OCI-LY7 (cell line): Measurements from ENCODE around the gene C11orf54. TPM values are rescaled to one million over a fixed set of nuclear protein-coding genes. Genes with fewer than 3 reads are reported as not detected.

Experiments used
- BruUV-seq: library from RNA; stranded (reverse); fragments of 400-500 nt; replicated peaks from 2 replicates; lab custom pipeline; 2021; lab: Mats Ljungman, UMichigan
- CTCF ChIA-PET: fragments of 300-600 bp; sonication (Branson Sonifier 250); formaldehyde crosslinking; loops from one replicate; lab custom pipeline; 2022; ENCODE audit warnings: antibody characterized with exemption; ENCODE audit not compliant: unreplicated experiment; lab: Charles Lee
- POLR2A ChIA-PET: fragments of 300-600 bp; sonication (Branson Sonifier 250); formaldehyde crosslinking; loops from one replicate; lab custom pipeline; 2022; ENCODE audit warnings: antibody characterized with exemption; lab: Charles Lee
- DNase-seq: peaks from one replicate; pipeline ENCODE4 v3.0.0-alpha.2; 2015; ENCODE audit warnings: low spot score
- H2AFZ ChIP-seq: fragments of 200-600 bp; sonication (generic), shearing (Covaris generic); 2 replicates; pipeline ENCODE4 v1.6.1; 2014; ENCODE audit warnings: mild to moderate bottlenecking, antibody characterized with exemption, low read length, moderate library complexity
- H3K27ac ChIP-seq: fragments of 200-600 bp; sonication (generic); 2 replicates; pipeline ENCODE4 v1.5.1; 2014; ENCODE audit warnings: mixed run types, low read depth, mild to moderate bottlenecking, moderate library complexity, low read length, inconsistent platforms; ENCODE audit not compliant: poor library complexity, severe bottlenecking
- H3K36me3 ChIP-seq: fragments of 200-600 bp; sonication (generic); 2 replicates; pipeline ENCODE4 v1.6.1; 2014; ENCODE audit warnings: mild to moderate bottlenecking, antibody characterized with exemption, low read length, moderate library complexity, mixed read lengths; ENCODE audit not compliant: insufficient read depth
- H3K4me1 ChIP-seq: fragments of 200-600 bp; sonication (generic); 2 replicates; pipeline ENCODE4 v1.5.1; 2014; ENCODE audit warnings: mild to moderate bottlenecking, low read length; ENCODE audit not compliant: insufficient read depth, poor library complexity, severe bottlenecking
- H3K4me2 ChIP-seq: fragments of 200-600 bp; sonication (generic); 2 replicates; pipeline ENCODE4 v1.6.1; 2014; ENCODE audit warnings: mild to moderate bottlenecking, low read length
- H3K4me3 ChIP-seq: fragments of 200-600 bp; sonication (generic); 2 replicates; pipeline ENCODE4 v1.5.1; 2014; ENCODE audit warnings: mild to moderate bottlenecking, low read depth, low read length; ENCODE audit not compliant: poor library complexity, severe bottlenecking
- H3K79me2 ChIP-seq: fragments of 200-600 bp; sonication (generic); 2 replicates; pipeline ENCODE4 v1.6.1; 2016; ENCODE audit warnings: low read depth, mild to moderate bottlenecking, low read length, moderate library complexity, mixed read lengths; ENCODE audit not compliant: insufficient read depth
- H3K9me2 ChIP-seq: fragments of 200-600 bp; sonication (generic); 2 replicates; pipeline ENCODE4 v1.6.1; 2016; ENCODE audit warnings: mild to moderate bottlenecking, low read length, mixed read lengths; ENCODE audit not compliant: insufficient read depth
- H3K9me3 ChIP-seq: fragments of 200-600 bp; sonication (generic); 2 replicates; pipeline ENCODE4 v1.6.1; 2014; ENCODE audit warnings: mild to moderate bottlenecking, mixed run types, low read length, mixed read lengths
- H4K20me1 ChIP-seq: fragments of 200-600 bp; sonication (generic); 2 replicates; pipeline ENCODE4 v1.6.1; 2014; ENCODE audit warnings: mild to moderate bottlenecking, antibody characterized with exemption, low read length, moderate library complexity, mixed read lengths; ENCODE audit not compliant: insufficient read depth
- CTCF ChIP-seq: fragments of 200-600 bp; sonication (generic); conservative IDR thresholded peaks from 2 replicates; pipeline ENCODE4 v1.5.1; 2014; ENCODE audit warnings: mild to moderate bottlenecking, antibody characterized with exemption, low read length, moderate library complexity, mixed read lengths
- EZH2phosphoT487 ChIP-seq: fragments of 200-600 bp; sonication (generic); IDR thresholded peaks from 2 replicates; pipeline ENCODE4 v1.6.1; 2018; ENCODE audit warnings: low read depth, borderline replicate concordance, mild to moderate bottlenecking, mixed run types, antibody characterized with exemption, low read length, moderate library complexity, mixed read lengths
- intact Hi-C: fragments of 100-400 bp; cut with micrococcal nuclease; formaldehyde crosslinking; loops from one replicate; pipeline ENCODE4 v1.10.0; 2022; ENCODE audit not compliant: unreplicated experiment
- total RNA-seq, 2 experiments: library from RNA; depleted of rRNA in 1 of 2; stranded (reverse); fragments of >200 nt in 1 of 2; shearing (Covaris generic) in 1 of 2; gene quantifications; 2 replicates each; pipeline ENCODE4 v1.2.3, GENCODE V29; 2014 to 2022

Gene C11orf54
- total RNA-seq, 2 experiments from 2014 or later: 29.5 to 35.5 TPM

- CTCF ChIA-PET: no interaction called here
- peaks cover 96% of the 10 kb centered on the region for H3K36me3 ChIP-seq
Measured at GRCh38 chr11:93724089-93724488, 17.4 kb upstream of the C11orf54 start.

GRCh38 chr11:93727985-93728791 lies 13.3 kb upstream of the C11orf54 start:
- no TSS peak for BruUV-seq
- DNase-seq: peak; percentile 11

More at GRCh38 chr11:93724089-93724488, 17.4 kb upstream of the C11orf54 start:
- DNase-seq: no peak
- no peak overlapping the region for H3K4me2 ChIP-seq
- H3K79me2 ChIP-seq: no peaks in the 10 kb centered on the region
- BruUV-seq: no TSS peak
- H2AFZ ChIP-seq: no peak overlapping the region
- H4K20me1 ChIP-seq: peaks cover 5% of the 10 kb centered on the region; the same call in 1 of the 2 replicates
- H3K9me2 ChIP-seq: no peaks in the 10 kb centered on the region
- TF ChIP-seq CTCF (no peak), EZH2phosphoT487 (no peak)
- intact Hi-C loops: no loop called here
- H3K27ac ChIP-seq: no peak overlapping the region
- POLR2A ChIA-PET: interaction anchor here (1.0 kb wide), 1 partner anchor 13 kb away, joined by 3 read pairs; no protein-coding TSS in a partner anchor
- no peak overlapping the region for H3K4me3 ChIP-seq
- no peaks in the 10 kb centered on the region for H3K9me3 ChIP-seq
- no peaks in the 10 kb centered on the region for H3K4me1 ChIP-seq

More at GRCh38 chr11:93727985-93728791, 13.3 kb upstream of the C11orf54 start:
- H3K79me2 ChIP-seq: peaks cover 7% of the 10 kb centered on the region; the same call in 1 of the 2 replicates
- intact Hi-C loops: loop anchor here (5.0 kb wide), 1 partner anchor 46 kb away; no protein-coding TSS in a partner anchor
- POLR2A ChIA-PET: interaction anchor here (0.6 to 3.7 kb wide), 3 partner anchors 8 to 13 kb away, joined by 9 to 24 read pairs (median 16); partner anchors contain the start of genes C11orf54 and TAF1D
- H2AFZ ChIP-seq: no peak overlapping the region
- peaks cover 40% of the 10 kb centered on the region for H4K20me1 ChIP-seq
- CTCF ChIA-PET: no interaction called here
- no peaks in the 10 kb centered on the region for H3K9me3 ChIP-seq
- no peak overlapping the region for H3K4me2 ChIP-seq
- H3K4me3 ChIP-seq: no peak overlapping the region
- TF ChIP-seq CTCF: no peak
- no peak for TF ChIP-seq EZH2phosphoT487
- H3K27ac ChIP-seq: no peak overlapping the region
- no peaks in the 10 kb centered on the region for H3K9me2 ChIP-seq
- H3K36me3 ChIP-seq: peaks cover 99% of the 10 kb centered on the region
- peaks cover 9% of the 10 kb centered on the region for H3K4me1 ChIP-seq
